Measurements from ENCODE around the gene DMRT1. TPM values are rescaled to one million over a fixed set of nuclear protein-coding genes. Genes with fewer than 3 reads are reported as not detected.
"Not testable (repeated sequence)": the region's sequence is repeated elsewhere in the genome, so short reads cannot be mapped to it uniquely, and the experiment has no call there.

The DMRT1 gene
- total RNA-seq, 1 donor: not detected

DNA sequence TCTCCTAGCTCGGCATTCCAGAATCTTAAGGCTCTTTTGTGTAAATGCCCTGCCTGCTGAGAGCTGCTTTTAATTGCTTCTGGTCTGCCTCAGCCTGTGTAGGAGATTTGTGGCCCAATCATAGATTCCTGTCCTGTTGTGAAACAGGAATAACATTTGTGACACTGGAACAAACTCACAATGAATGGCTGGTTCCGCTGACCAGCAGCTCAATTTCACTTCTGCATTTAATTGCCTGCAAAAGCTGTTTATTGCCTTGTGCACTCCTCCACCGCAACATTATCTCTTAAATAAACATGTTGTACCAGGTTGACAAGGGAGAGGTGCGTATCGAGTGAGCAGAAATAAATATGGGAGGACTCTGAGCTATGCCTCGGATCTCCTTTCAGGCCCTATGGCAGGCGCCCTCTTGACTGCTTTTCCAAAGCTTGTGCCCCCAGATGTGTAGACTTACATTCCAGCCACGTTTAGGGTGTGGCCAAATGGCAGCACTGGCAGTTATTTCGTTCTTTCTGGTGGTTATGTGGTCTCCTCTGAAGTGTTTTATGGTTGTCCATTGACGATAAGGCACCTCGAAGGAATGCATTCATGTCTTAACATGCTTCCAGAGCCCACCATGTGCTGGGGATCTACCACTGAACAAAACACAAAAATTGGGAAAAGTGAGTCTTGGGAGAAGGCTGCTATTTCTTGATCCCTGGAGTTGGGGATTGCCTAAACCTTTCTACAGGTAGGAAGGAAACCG is 58.1 kb downstream of the DMRT1 start:
- DNase-seq (ENCODE audit: low read depth): no peak
- TF ChIP-seq, protein P1, sequence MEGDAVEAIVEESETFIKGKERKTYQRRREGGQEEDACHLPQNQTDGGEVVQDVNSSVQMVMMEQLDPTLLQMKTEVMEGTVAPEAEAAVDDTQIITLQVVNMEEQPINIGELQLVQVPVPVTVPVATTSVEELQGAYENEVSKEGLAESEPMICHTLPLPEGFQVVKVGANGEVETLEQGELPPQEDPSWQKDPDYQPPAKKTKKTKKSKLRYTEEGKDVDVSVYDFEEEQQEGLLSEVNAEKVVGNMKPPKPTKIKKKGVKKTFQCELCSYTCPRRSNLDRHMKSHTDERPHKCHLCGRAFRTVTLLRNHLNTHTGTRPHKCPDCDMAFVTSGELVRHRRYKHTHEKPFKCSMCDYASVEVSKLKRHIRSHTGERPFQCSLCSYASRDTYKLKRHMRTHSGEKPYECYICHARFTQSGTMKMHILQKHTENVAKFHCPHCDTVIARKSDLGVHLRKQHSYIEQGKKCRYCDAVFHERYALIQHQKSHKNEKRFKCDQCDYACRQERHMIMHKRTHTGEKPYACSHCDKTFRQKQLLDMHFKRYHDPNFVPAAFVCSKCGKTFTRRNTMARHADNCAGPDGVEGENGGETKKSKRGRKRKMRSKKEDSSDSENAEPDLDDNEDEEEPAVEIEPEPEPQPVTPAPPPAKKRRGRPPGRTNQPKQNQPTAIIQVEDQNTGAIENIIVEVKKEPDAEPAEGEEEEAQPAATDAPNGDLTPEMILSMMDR (IDR thresholded peaks at IDR 0.05; ENCODE audit: insufficient read depth, low read length): no peak
- no peak overlapping the region for H3K4me3 ChIP-seq (ENCODE audit: low read depth, low read length)

DNA sequence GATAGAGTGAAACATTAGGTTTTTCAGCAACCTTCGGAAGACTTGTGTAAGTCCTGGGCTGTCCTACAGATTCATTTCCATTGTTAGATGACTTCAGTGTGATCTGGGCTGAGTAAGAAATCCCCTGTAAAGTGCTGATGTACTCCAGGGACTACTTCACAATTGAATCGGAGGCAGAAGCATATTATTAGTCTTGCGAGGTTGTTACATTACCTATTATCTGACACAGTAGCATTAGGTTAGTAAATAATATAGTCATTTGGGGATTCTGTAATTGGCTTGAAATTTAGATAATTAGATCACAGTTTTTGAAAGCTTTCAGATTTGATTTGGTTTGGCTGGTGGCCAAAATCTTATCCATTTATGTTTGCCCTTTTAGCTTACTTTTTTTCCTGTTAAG is 62.4 kb downstream of the DMRT1 start:
- no peak overlapping the region for H3K4me3 ChIP-seq (ENCODE audit: low read depth, low read length)
- no peak for DNase-seq (ENCODE audit: low read depth)
- TF ChIP-seq, protein P1 (IDR thresholded peaks at IDR 0.05; ENCODE audit: insufficient read depth, low read length): no peak

DNA sequence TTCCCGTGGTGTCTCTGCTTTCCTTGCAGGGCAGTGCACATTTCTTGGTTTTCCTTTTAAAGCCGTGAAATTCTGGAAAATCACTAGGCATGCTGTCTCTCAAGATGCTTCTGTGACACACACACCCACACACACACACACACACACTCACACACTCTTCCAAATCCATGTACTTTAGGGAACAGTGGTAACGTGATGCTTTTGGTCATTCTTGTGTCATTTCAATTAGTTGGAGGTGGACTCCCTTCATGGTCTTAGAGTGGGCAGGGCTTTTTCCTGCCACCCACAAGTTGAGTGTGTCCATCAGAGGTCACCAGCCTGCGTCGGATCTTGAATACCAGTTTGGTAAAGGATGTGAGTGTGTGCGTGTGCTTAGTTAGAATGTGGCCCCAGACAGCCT is 64.4 kb downstream of the DMRT1 start:
- no peak overlapping the region for H3K4me3 ChIP-seq (ENCODE audit: low read depth, low read length)
- no peak for DNase-seq (ENCODE audit: low read depth)
- TF ChIP-seq, protein P1 (IDR thresholded peaks at IDR 0.05; ENCODE audit: insufficient read depth, low read length): no peak

DNA sequence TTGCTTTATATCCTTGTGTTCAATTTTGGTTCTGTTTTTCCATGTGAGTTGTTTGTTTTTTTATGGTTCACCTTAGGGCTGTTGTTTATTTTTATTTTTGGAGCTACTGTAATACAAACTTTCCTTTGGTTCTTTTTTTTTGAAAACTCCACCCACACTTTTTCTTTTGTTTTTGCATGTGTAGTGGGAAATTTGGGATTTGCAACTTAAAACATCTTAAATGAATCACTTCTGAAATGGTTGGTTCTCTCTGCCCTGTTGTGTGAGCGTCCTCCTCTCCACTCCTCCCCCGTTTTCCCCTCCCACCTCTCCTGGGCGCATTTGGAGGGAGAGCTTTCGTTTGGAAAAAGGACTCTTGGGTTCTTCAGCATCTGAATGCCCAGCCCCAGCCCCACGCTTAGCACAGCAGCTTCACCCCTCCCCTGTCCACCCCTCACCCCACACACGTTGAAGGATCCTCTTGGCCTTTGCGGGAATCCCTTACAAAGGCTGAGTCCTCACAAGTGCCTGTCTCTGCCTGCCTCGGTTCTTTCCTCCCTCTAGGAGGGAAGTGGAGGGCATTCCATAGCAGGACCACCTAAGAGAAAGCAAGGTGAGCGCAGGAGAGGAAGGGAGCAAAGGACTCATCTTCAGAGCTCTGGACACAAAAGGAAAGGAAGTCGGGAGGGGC is 67.2 kb downstream of the DMRT1 start:
- no peak for DNase-seq (ENCODE audit: low read depth)
- H3K4me3 ChIP-seq (ENCODE audit: low read depth, low read length): no peak overlapping the region
- TF ChIP-seq, protein P1 (IDR thresholded peaks at IDR 0.05; ENCODE audit: insufficient read depth, low read length): no peak

DNA sequence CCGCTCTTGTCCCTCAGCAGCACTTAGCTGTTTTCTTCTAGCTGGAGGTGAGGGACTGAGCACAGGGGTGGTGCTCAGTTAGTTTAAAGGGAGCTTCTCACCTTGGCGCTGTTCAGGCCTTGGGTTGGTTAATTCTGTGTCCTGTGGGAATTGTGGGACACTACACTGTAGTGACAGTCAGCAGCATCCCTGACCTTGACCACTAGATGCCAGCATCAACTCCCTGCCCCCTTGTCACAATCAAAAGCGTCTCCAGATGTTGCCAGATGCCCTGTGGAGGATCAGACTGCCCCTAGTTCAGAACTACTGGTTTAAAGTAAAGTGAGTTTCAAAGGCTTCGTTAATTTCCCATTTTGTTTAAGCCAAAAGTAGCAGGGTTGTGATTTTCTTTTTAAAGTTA is 69.5 kb downstream of the DMRT1 start:
- DNase-seq (ENCODE audit: low read depth): no peak
- TF ChIP-seq, protein P1 (IDR thresholded peaks at IDR 0.05; ENCODE audit: insufficient read depth, low read length): no peak
- no peak overlapping the region for H3K4me3 ChIP-seq (ENCODE audit: low read depth, low read length)

DNA sequence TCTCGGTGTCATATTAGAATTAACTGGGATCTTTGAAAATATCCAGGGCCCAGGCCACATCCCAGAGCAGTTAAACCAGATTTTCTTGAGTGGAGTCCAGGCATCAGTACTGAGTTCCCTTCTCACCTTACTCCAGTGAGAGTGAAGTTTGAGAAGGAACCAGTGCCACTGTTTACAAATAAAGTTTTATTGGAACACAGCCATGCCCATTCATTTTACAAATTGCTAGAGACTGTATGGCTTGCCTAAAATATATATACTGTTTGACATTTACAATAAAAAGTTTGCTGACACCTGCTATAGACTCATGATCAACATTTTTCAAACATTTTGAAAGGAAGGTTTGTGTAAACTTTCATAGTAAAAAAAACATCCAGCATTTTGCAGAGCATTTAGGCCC is 71.3 kb downstream of the DMRT1 start:
- DNase-seq (ENCODE audit: low read depth): no peak
- H3K4me3 ChIP-seq (ENCODE audit: low read depth, low read length): no peak overlapping the region
- TF ChIP-seq, protein P1 (IDR thresholded peaks at IDR 0.05; ENCODE audit: insufficient read depth, low read length): no peak

DNA sequence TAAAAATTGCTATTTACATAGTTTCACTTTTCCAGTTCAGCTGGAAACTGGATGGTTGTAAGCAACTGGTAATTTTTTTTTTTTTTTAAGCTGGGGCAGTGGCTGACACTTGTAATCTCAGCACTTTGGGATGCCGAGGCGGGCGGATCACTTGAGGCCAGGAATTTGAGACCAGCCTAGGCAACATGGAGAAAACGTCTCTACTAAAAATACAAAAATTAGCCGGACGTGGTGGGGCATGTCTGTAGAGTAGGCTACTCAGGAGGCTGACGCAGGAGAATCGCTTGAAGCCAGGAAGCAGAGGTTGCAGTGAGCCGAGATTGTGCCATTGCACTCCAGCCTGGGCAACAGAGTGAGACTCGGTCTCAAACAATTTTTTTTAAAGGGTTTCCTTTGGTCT is 72.0 kb downstream of the DMRT1 start:
- DNase-seq (ENCODE audit: low read depth); H3K4me3 ChIP-seq (ENCODE audit: low read depth, low read length): not testable (repeated sequence)
